Astrocyte (in vitro differentiated cells and primary cell): ENCODE measurements around the gene COG1. TPM values are rescaled to one million over a fixed set of nuclear protein-coding genes. Genes with fewer than 3 reads are reported as not detected.

Experiments used
- DNase-seq: peaks from one replicate; pipeline ENCODE4 v3.0.0-alpha.2; 2010; ENCODE audit warnings: low read depth
- FAIRE-seq: peaks from 2 replicates; lab custom pipeline; 2011; peaks lifted over from hg19 to GRCh38; lab: Jason Lieb, UNC
- H2AFZ ChIP-seq: 2 replicates; pipeline ENCODE4 v1.6.0; 2012; ENCODE audit warnings: low read depth, low read length, inconsistent platforms
- H3K27ac ChIP-seq: 2 replicates; pipeline ENCODE4 v1.5.1; 2011; ENCODE audit warnings: low read depth, low read length, inconsistent platforms
- H3K27me3 ChIP-seq: 2 replicates; pipeline ENCODE4 v1.6.0; 2011; ENCODE audit warnings: low read length, inconsistent platforms; ENCODE audit not compliant: insufficient read depth
- H3K36me3 ChIP-seq: 2 replicates; pipeline ENCODE4 v1.5.1; 2011; ENCODE audit warnings: low read length, inconsistent platforms; ENCODE audit not compliant: insufficient read depth
- H3K4me1 ChIP-seq: 2 replicates; pipeline ENCODE4 v1.5.1; 2011; ENCODE audit warnings: low read length, inconsistent platforms; ENCODE audit not compliant: insufficient read depth
- H3K4me2 ChIP-seq: 2 replicates; pipeline ENCODE4 v1.6.0; 2012; ENCODE audit warnings: low read length, inconsistent platforms
- H3K4me3 ChIP-seq: 2 replicates; pipeline ENCODE4 v1.5.1; 2011; ENCODE audit warnings: low read depth, mild to moderate bottlenecking, low read length, inconsistent platforms; ENCODE audit not compliant: insufficient read depth
- H3K79me2 ChIP-seq: 2 replicates; pipeline ENCODE4 v1.6.0; 2012; ENCODE audit warnings: mild to moderate bottlenecking, low read length, inconsistent platforms; ENCODE audit not compliant: insufficient read depth
- H3K9ac ChIP-seq: 2 replicates; pipeline ENCODE4 v1.6.0; 2012; ENCODE audit warnings: mild to moderate bottlenecking, low read length, inconsistent platforms
- H3K9me3 ChIP-seq: 2 replicates; pipeline ENCODE4 v1.5.1; 2012; ENCODE audit warnings: low read depth, mild to moderate bottlenecking, low read length, inconsistent platforms; ENCODE audit not compliant: insufficient read depth
- H4K20me1 ChIP-seq: 2 replicates; pipeline ENCODE4 v1.6.0; 2012; ENCODE audit warnings: low read length, inconsistent platforms; ENCODE audit not compliant: insufficient read depth
- H3K27ac Mint-ChIP-seq: one replicate; pipeline ENCODE4 v1.8.0; 2021; ENCODE audit warnings: mild to moderate bottlenecking, mixed read lengths; ENCODE audit not compliant: unreplicated experiment
- H3K27me3 Mint-ChIP-seq: one replicate; pipeline ENCODE4 v1.8.0; 2021; ENCODE audit warnings: low read depth, mixed read lengths; ENCODE audit not compliant: unreplicated experiment
- H3K36me3 Mint-ChIP-seq: one replicate; pipeline ENCODE4 v1.8.0; 2021; ENCODE audit warnings: low read depth, mixed read lengths; ENCODE audit not compliant: unreplicated experiment
- H3K4me1 Mint-ChIP-seq: one replicate; pipeline ENCODE4 v1.8.0; 2021; ENCODE audit warnings: low read depth, mixed read lengths; ENCODE audit not compliant: unreplicated experiment
- H3K4me3 Mint-ChIP-seq: one replicate; pipeline ENCODE4 v1.8.0; 2021; ENCODE audit warnings: mild to moderate bottlenecking, moderate library complexity, mixed read lengths; ENCODE audit not compliant: unreplicated experiment
- H3K9me3 Mint-ChIP-seq: one replicate; pipeline ENCODE4 v1.8.0; 2021; ENCODE audit warnings: mild to moderate bottlenecking, mixed read lengths; ENCODE audit not compliant: unreplicated experiment
- CTCF ChIP-seq: IDR thresholded peaks from 2 replicates; pipeline ENCODE4 v1.5.1; 2011; ENCODE audit warnings: low read depth, mild to moderate bottlenecking, inconsistent platforms, low read length, moderate library complexity; ENCODE audit not compliant: insufficient read depth
- EZH2 ChIP-seq: IDR thresholded peaks from 2 replicates; pipeline ENCODE4 v1.6.1; 2012; ENCODE audit warnings: mild to moderate bottlenecking, low read length, inconsistent platforms; ENCODE audit not compliant: insufficient read depth
- total RNA-seq: library from RNA; stranded (reverse); gene quantifications from 2 replicates; pipeline ENCODE4 v1.2.1, GENCODE V29; 2021

COG1 gene
- total RNA-seq, 1 donor from 2014 or later, result 34.4 TPM

GRCh38 chr17:73240561-73240960, 47.7 kb downstream of the COG1 start:
- Histone ChIP-seq H3K79me2 (peaks cover 13% of the 10 kb centered on the region), H3K36me3 (peaks cover 13% of the 10 kb centered on the region), H2AFZ (no peak overlapping the region), H4K20me1 (peaks cover 31% of the 10 kb centered on the region), H3K27me3 (no peaks in the 10 kb centered on the region), H3K4me3 (no peak overlapping the region), H3K9me3 (no peaks in the 10 kb centered on the region), H3K4me2 (no peak overlapping the region), H3K9ac (no peak overlapping the region), H3K27ac (no peak overlapping the region), H3K4me1 (no peaks in the 10 kb centered on the region)
- Mint-ChIP-seq H3K36me3 (peaks cover 2% of the 10 kb centered on the region), H3K27ac (no peak overlapping the region), H3K9me3 (no peaks in the 10 kb centered on the region), H3K27me3 (no peaks in the 10 kb centered on the region), H3K4me3 (no peak overlapping the region), H3K4me1 (peaks cover 6% of the 10 kb centered on the region)
- FAIRE-seq, result no peak
- no peak for TF ChIP-seq CTCF
- DNase-seq, result no peak

- FAIRE-seq (no peak), DNase-seq (no peak)
- H2AFZ ChIP-seq, result no peak overlapping the region
- no peaks in the 10 kb centered on the region for H3K27me3 ChIP-seq
- no peak overlapping the region for H3K27ac ChIP-seq
- no peaks in the 10 kb centered on the region for H3K9me3 Mint-ChIP-seq
- H3K36me3 Mint-ChIP-seq, result peaks cover 2% of the 10 kb centered on the region
- H3K9me3 ChIP-seq, result no peaks in the 10 kb centered on the region
- H3K4me3 ChIP-seq, result no peak overlapping the region
- H3K36me3 ChIP-seq, result peaks cover 9% of the 10 kb centered on the region
- no peak overlapping the region for H3K9ac ChIP-seq
- H3K79me2 ChIP-seq, result no peaks in the 10 kb centered on the region
- no peak for TF ChIP-seq EZH2
- TF ChIP-seq CTCF, result no peak
- no peak overlapping the region for H3K4me3 Mint-ChIP-seq
- H3K4me1 Mint-ChIP-seq, result no peaks in the 10 kb centered on the region
- no peaks in the 10 kb centered on the region for H4K20me1 ChIP-seq
- H3K27ac Mint-ChIP-seq, result no peak overlapping the region
- no peak overlapping the region for H3K4me2 ChIP-seq
- H3K27me3 Mint-ChIP-seq, result peaks cover 15% of the 10 kb centered on the region
- no peaks in the 10 kb centered on the region for H3K4me1 ChIP-seq
Observed at GRCh38 chr17:73247726-73248125, 54.9 kb downstream of the COG1 start.

- DNase-seq (no peak), FAIRE-seq (no peak)
- H3K9me3 ChIP-seq, result no peaks in the 10 kb centered on the region
- H2AFZ ChIP-seq, result no peak overlapping the region
- H3K79me2 ChIP-seq, result no peaks in the 10 kb centered on the region
- H3K27me3 Mint-ChIP-seq, result peaks cover 18% of the 10 kb centered on the region
- H3K4me3 Mint-ChIP-seq, result no peak overlapping the region
- H3K36me3 ChIP-seq, result peaks cover 9% of the 10 kb centered on the region
- H4K20me1 ChIP-seq, result no peaks in the 10 kb centered on the region
- TF ChIP-seq CTCF (no peak), EZH2 (no peak)
- no peaks in the 10 kb centered on the region for H3K9me3 Mint-ChIP-seq
- no peak overlapping the region for H3K4me3 ChIP-seq
- no peak overlapping the region for H3K27ac Mint-ChIP-seq
- H3K4me1 Mint-ChIP-seq, result no peaks in the 10 kb centered on the region
- no peak overlapping the region for H3K9ac ChIP-seq
- no peak overlapping the region for H3K4me2 ChIP-seq
- H3K36me3 Mint-ChIP-seq, result peaks cover 2% of the 10 kb centered on the region
- H3K27ac ChIP-seq, result no peak overlapping the region
- no peaks in the 10 kb centered on the region for H3K4me1 ChIP-seq
- H3K27me3 ChIP-seq, result no peaks in the 10 kb centered on the region
Observed at GRCh38 chr17:73248532-73248931, 55.7 kb downstream of the COG1 start.
